NT2/D1 (cell line): ENCODE results near the gene THBS2.

Source experiments
- YY1 ChIP-seq: IDR thresholded peaks from 2 replicates; pipeline ENCODE4 v1.6.1; 2011; ENCODE audit not compliant: insufficient read length, insufficient read depth
- ZNF274 ChIP-seq: IDR thresholded peaks from 2 replicates; pipeline ENCODE4 v1.6.1; 2011; ENCODE audit warnings: mild to moderate bottlenecking, low read depth, low read length

DNA sequence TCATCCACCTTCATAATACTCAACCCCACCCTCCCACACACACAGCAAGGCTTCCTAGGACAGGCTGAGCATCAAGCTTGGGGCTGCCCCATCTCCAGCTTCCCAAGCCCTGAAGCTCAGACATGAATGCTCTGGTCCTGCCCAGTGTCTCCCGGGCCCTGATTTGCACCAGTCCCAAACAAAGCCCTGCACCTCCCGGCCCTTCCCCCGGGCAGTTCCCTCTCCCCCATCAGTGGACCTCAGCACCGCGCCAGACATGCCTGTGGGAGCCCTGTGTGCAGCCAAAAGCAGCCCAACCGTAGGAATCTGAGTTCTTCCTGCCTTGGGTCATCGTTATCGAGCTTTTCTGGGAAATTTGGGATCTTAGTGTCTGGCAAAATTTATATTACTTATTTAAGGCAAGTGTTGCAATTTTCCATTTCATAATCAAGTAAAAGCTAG lies 63.5 kb downstream of the THBS2 start:
- no peak for TF ChIP-seq YY1
- TF ChIP-seq ZNF274, result no peak
